HG02852 (cell line): ENCODE results near the gene CENPL.
"Not testable (repeated sequence)": the region's sequence is repeated elsewhere in the genome, so short reads cannot be mapped to it uniquely, and the experiment has no call there.

Experiments
- ATAC-seq: cut with Tn5 transposase; IDR thresholded peaks from one replicate; pipeline ENCODE4 v1.9.1; 2021; ENCODE audit warnings: mild to moderate bottlenecking, moderate library complexity; ENCODE audit not compliant: unreplicated experiment

CENPL gene, protein sequence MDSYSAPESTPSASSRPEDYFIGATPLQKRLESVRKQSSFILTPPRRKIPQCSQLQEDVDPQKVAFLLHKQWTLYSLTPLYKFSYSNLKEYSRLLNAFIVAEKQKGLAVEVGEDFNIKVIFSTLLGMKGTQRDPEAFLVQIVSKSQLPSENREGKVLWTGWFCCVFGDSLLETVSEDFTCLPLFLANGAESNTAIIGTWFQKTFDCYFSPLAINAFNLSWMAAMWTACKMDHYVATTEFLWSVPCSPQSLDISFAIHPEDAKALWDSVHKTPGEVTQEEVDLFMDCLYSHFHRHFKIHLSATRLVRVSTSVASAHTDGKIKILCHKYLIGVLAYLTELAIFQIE

DNA sequence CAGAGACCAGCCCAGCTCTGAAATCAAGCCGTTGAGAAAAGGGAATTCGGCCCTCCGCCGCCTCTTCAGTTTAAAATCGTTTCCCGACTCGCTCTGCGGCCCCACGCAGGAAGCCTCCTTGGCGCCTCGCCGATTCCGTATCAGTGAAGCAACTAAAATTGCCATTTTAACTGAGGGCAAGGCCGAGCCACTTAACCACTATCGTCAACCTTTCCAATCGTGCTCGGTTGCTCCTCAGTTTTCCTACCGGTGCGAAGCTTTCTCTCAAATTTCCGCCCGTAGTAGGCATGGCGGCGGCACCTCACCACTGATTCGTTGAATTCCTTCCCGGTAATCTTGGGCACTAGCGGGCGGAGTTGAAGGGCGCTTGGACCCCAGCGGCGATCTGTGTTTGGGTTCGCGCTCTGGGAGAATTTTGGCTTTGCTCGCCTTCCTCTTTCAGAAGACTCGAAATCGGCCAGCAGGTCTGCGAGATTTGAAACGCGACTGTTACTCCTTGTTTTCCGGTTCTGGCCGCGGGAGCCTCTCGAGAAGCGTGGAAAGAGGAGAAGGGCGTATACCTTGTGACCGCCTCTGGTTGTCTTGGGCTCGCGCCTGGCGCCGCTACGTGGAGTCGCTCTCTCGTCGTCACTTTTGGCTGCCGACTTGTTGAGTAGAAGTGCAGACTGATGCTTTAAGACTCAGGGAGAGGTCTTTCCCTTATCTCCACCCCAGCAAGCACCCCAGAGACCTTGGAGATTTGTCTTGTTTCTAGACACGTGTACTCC lies at the start of gene CENPL, which contains the start of gene DARS2:
CENPL (minus strand) TSS at position 569 of the 767 bp plus-strand sequence. CDS start 13,584 bp downstream, outside the sequence.
DARS2 (plus strand) TSS at position 359 of the 767 bp plus-strand sequence. CDS start 557 bp downstream, outside the sequence.
- peak; percentile 79 for ATAC-seq

GRCh38 chr1:173871500-173871899 lies 46.8 kb upstream of the CENPL start:
- ATAC-seq = no peak

DNA sequence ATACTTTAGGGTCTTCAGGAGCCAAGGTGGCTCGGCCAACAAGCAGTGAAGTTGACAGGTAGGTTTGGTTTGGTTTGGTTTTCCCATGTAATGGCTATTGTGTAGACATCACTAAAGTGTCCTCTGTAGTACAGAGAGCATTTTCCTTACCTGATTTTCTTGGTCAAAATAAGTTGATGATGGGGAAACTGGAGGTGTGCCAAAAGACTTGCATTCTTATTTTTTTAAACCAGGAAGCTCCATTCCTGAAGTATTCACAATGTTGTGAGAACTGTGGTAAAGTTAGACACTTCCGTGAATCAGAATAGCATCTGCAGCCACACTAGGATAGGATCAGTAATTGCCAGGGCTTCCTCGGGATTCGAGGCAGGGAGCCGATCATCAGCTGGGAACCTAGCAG lies 46.4 kb upstream of the CENPL start:
- no peak for ATAC-seq

DNA sequence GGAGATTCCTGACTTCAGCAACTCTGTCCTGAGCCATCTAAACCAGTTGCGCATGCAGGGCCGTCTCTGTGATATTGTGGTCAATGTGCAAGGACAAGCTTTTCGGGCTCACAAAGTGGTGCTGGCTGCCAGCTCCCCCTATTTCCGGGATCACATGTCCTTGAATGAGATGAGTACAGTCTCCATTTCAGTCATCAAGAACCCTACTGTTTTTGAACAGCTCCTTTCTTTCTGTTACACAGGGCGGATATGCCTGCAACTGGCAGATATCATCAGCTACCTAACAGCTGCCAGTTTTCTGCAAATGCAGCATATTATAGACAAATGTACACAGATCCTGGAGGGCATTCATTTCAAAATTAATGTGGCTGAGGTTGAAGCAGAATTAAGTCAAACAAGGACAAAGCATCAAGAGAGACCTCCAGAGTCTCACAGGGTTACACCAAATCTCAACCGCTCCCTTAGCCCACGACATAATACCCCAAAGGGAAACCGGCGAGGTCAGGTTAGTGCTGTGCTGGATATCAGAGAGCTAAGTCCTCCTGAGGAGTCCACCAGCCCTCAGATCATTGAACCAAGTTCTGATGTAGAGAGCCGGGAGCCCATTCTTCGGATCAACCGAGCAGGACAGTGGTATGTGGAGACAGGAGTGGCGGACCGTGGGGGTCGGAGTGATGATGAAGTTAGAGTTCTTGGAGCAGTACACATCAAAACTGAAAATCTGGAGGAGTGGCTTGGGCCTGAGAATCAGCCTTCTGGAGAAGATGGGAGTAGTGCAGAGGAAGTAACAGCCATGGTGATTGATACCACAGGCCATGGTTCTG lies 45.8 kb upstream of the CENPL start:
- ATAC-seq = peak; percentile 22

- no peak for ATAC-seq
Observed at GRCh38 chr1:173869021-173869359, 44.3 kb upstream of the CENPL start.

- ATAC-seq = peak; percentile 59
Observed at GRCh38 chr1:173868266-173869020, 43.8 kb upstream of the CENPL start, which contains the start of gene ZBTB37. TSS of gene ZBTB37 (plus strand) at chr1:173868380. CDS start at chr1:173870226, 1,846 bp downstream.

DNA sequence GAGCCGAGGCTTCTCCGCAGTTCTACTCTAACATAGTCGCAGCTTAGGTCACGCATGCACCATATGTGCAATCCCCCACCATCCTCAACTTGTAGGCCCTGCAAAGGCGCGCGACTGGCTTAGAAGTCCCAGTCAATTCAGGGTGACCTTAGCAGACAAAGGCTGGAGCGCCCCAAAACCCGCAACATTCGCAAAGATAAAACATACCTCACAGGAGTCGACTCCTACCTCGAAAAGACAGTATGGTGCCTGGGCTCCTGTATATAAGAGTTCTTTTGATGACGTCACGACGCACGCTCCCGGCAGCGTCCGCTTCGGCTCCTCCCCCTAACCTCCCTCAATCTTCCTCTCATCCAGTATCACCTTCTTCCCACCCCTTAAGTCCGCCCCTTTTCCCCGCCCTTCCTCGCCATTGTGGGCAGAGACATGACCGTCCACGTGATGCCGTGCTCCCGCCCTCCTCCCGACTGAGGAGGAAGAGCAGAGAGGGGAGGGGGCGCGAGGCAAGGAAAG lies 43.1 kb upstream of the CENPL start, which contains the start of gene GAS5:
GAS5 (minus strand) TSS at position 237 of the 513 bp plus-strand sequence.
- peak; percentile 60 for ATAC-seq

GRCh38 chr1:173867141-173867752 lies 42.6 kb upstream of the CENPL start:
- ATAC-seq = no peak

DNA sequence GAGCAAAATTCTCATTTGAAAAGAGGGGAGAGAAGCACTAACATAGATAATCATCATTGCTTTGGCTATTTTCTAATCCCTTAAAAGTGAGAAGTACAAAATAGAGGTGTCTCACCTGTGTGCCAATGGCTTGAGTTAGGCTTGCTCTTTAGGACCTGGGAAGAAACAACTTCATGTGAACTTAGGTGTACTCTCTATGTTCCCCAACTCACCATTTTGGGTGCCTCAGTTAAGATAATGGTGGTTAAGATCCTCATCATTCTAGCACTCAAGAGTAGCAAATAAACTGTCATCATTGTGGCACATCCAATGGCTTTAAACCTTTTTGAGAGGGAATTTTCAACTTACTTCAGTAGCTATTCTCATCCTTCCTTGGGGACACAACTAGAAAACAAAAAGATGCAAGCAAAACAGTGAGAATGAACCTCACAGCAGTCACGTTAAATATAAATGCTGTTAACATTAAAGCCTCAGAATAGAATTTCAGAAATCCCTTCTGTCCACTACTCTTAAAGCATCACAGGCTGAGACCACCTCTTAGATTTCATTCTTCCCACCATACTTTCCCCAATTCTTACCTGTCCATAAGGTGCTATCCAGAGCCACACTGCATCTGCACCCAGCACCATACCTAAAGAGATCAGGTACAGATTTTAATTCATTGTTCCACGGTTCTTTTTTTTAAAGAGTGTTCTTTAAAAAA lies 41.9 kb upstream of the CENPL start:
- no peak for ATAC-seq

GRCh38 chr1:173865468-173866164 lies 40.9 kb upstream of the CENPL start:
- no peak for ATAC-seq

DNA sequence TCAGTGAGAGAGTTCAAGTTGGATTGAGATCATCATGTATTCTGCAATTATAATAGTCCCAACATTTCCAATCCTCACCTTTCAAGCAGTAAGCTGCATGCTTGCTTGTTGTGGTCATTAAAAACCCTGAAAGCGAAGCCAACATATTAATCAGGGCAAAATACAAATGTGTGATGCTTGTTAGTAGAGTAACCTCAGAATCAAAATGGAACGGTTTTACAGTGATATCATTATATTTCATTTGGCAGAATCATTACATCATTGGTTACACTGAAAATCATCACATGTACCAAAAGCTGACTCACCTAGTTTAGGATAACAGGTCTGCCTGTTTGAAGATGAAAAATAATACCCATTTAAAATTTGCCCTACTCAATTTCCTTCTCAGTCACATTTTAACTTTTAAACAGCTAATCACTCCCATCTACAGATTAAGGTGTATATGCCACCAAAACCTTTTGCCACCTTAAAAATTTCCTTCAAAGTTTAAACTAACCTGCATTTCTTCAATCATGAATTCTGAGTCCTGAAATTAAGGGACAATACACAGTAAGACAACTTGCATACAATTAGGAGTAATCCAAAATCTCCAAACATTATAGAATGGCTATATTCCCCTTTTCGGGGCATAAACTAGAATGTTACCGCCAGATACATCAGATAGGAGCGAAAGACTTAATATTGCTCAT lies 39.6 kb upstream of the CENPL start:
- ATAC-seq = no peak

DNA sequence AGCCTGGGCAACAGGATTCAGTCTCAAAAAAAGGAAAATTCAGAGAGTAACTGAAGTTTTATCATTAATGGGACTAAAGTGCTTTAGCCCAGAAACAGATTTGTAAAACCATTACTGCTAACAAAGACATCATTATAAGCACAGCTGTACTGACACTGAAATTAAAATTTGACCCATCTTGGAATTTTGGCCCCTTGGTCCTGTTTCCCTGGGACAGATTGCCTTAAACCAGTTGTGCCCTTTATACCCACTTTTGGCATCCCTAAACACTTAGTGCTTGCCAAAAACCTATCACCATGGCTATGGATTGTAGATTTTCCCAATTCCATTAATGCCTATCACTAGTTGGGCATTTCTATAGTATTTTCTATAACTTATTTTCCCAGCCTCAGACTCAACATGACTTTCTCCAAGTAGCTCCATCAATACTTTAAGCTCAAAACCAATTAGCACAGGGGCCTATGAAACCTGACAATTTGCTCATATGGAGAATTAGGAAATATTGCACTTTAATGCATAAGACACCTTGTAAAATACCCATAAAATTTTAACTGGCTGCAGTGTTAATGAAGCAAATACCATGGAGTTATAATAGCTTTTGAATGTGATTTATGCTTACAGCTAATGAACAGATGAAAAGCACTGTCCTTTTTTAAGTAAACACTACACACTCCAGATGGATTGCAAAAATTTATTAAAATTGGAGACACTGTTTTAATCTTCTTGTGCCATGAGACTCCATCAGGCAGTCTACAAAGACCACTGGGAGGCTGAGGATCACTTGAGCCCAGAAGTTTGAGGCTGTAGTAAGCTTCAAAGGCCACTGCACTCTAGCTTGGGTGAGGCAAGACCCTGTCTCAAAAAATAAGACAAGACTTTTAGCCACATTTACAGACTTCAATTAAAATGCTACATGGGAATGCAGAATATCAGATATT lies 38.8 kb upstream of the CENPL start:
- ATAC-seq = no peak

GRCh38 chr1:173862769-173863223 lies 38.1 kb upstream of the CENPL start:
- ATAC-seq = no peak

DNA sequence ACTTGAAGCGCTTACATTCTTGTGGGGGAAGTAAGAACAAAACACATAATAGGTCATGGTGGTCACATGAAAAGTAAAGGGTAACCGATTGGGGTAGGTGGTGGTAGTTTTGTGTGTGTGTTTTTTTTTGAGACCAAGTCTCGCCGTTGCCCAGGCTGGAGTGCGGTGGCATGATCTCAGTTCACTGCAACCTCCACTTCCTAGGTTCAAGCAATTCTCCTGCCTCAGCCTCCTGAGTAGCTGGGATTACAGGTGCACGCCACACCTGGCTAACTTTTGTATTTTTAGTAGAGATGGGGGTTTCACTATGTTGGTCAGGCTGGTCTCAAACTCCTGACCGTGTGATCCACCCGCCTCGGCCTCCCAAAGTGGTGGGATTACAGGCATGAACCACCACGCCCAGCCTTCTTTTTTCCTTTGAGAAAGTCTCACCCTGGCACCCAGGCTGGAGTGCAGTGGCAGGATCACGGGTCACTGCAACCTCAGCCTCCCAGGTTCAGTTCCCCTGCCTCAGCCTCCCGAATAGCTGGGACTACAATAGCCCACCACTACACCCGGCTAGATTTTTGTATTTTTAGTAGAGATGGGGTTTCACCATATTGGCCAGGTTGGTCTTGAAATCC lies 37.6 kb upstream of the CENPL start:
- ATAC-seq = not testable (repeated sequence)

GRCh38 chr1:173861731-173862145 lies 37.1 kb upstream of the CENPL start:
- ATAC-seq = no peak

GRCh38 chr1:173860065-173860464 lies 35.4 kb upstream of the CENPL start:
- no peak for ATAC-seq
